ENCODE measurements around the gene VPS8. TPM values are rescaled to one million over a fixed set of nuclear protein-coding genes. Genes with fewer than 3 reads are reported as not detected.
A peak's percentile ranks its signal among the peaks of the same experiment; 100 is the strongest.

The VPS8 gene
- total RNA-seq, 2 donors from 2014 or later = 22.7 to 23.0 TPM

DNA sequence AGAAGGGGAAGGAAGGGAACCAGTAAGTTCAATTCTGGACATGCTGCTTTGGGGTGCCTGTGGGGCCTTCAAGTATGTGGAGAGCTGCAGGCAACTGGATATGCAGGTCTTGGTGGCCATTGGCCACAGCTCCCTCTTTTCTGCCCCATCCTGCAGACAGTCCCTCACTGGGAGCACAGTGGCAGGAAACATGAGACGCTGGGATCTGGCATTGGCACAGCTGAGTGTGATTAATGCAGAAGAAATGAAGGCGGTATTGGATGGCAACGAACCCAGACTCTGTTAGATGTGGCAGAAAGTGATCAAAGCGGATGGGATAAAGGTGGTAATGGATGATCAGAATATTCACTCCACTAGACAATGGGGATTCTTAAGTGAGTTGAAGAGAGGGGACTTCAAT, 23.2 kb upstream of the VPS8 start:
- DNase-seq (ENCODE audit: low spot score) = no peak
- no peaks in the 10 kb centered on the region for H3K36me3 ChIP-seq
- TF ChIP-seq, protein P1, sequence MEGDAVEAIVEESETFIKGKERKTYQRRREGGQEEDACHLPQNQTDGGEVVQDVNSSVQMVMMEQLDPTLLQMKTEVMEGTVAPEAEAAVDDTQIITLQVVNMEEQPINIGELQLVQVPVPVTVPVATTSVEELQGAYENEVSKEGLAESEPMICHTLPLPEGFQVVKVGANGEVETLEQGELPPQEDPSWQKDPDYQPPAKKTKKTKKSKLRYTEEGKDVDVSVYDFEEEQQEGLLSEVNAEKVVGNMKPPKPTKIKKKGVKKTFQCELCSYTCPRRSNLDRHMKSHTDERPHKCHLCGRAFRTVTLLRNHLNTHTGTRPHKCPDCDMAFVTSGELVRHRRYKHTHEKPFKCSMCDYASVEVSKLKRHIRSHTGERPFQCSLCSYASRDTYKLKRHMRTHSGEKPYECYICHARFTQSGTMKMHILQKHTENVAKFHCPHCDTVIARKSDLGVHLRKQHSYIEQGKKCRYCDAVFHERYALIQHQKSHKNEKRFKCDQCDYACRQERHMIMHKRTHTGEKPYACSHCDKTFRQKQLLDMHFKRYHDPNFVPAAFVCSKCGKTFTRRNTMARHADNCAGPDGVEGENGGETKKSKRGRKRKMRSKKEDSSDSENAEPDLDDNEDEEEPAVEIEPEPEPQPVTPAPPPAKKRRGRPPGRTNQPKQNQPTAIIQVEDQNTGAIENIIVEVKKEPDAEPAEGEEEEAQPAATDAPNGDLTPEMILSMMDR (IDR thresholded peaks at IDR 0.05) = no peak

DNA sequence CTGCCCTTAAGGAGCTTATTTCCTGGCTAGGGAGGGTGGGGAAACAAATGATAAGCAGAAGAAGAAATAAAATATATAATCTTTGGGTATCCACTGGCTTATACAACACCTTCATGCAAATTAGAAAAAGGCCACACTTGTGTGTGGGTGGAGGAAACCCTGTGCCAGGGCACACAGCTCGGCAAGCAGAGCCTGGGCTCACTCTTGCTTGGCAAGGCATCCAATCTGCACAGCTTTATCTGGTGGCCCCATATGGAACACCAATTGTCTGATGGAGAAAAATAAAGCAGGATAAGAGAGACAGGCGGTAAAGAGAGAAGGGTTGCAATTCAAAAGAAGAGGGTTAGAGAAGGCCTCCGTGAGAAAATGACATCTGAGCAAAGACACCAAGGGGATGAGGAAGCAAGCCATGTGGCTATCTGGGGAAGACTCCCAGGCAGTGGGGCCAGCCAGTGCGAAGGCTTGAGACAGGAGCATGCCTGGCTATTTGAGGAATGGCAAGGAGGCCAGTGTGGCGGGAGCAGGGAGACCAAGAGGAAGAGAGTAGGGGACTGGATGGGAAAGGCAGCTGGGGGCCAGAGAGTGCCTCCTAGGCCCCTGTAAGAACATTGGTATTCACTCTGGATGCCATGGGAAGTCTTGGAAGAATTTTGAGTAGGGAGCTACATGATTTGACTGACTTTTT, 22.5 kb upstream of the VPS8 start:
- Histone ChIP-seq H3K27ac (no peak overlapping the region), H3K27me3 (no peaks in the 10 kb centered on the region), H3K9me3 (no peaks in the 10 kb centered on the region), H3K36me3 (no peaks in the 10 kb centered on the region), H3K4me3 (no peak overlapping the region), H3K4me1 (peaks cover 0 to 12% of the 10 kb centered on the region in 2 donors)
- TF ChIP-seq, protein P1 (IDR thresholded peaks at IDR 0.05) = no peak
- no peak for DNase-seq (ENCODE audit: low spot score)

More for the DNA sequence above, 23.2 kb upstream of the VPS8 start:
- Histone ChIP-seq H3K4me1 (peaks cover 0 to 12% of the 10 kb centered on the region in 2 donors), H3K9me3 (no peaks in the 10 kb centered on the region), H3K4me3 (no peak overlapping the region), H3K27ac (no peak overlapping the region), H3K27me3 (no peaks in the 10 kb centered on the region)

GRCh38 chr3:184791171-184791570, 20.8 kb upstream of the VPS8 start:
- Histone ChIP-seq H3K27me3 (no peaks in the 10 kb centered on the region), H3K4me3 (no peak overlapping the region), H3K36me3 (no peaks in the 10 kb centered on the region), H3K4me1 (peaks cover 0 to 9% of the 10 kb centered on the region in 2 donors), H3K27ac (no peak overlapping the region), H3K9me3 (no peaks in the 10 kb centered on the region)
- TF ChIP-seq, protein P1 (IDR thresholded peaks at IDR 0.05) = no peak
- DNase-seq (ENCODE audit: low spot score) = no peak

GRCh38 chr3:184795522-184796190, 16.3 kb upstream of the VPS8 start:
- Histone ChIP-seq H3K4me1 (no peaks in the 10 kb centered on the region), H3K27me3 (no peaks in the 10 kb centered on the region), H3K27ac (no peak overlapping the region), H3K9me3 (peaks cover 0 to 5% of the 10 kb centered on the region in 2 donors), H3K4me3 (no peak overlapping the region), H3K36me3 (no peaks in the 10 kb centered on the region)
- DNase-seq (ENCODE audit: low spot score) = peak; percentile 36
- TF ChIP-seq, protein P1 (IDR thresholded peaks at IDR 0.05) = no peak

- peaks cover 0 to 5% of the 10 kb centered on the region in 2 donors for H3K9me3 ChIP-seq
- no peak overlapping the region for H3K27ac ChIP-seq
- H3K4me3 ChIP-seq = no peak overlapping the region
- H3K36me3 ChIP-seq = no peaks in the 10 kb centered on the region
- DNase-seq (ENCODE audit: low spot score) = peak; percentile 50
- no peaks in the 10 kb centered on the region for H3K4me1 ChIP-seq
- TF ChIP-seq, protein P1 (IDR thresholded peaks at IDR 0.05) = no peak
- H3K27me3 ChIP-seq = no peaks in the 10 kb centered on the region
These were observed 15.4 kb upstream of the VPS8 start for GRCh38 chr3:184796551-184796950.

All from right atrium auricular region (tissue), 2 donors.